NCI-H524 (cell line): Measurements from ENCODE around the gene PNRC2.
"Not testable (repeated sequence)": the region's sequence is repeated elsewhere in the genome, so short reads cannot be mapped to it uniquely, and the experiment has no call there.

Experiments
- DNase-seq, 2 experiments: peaks; one replicate each; lab custom pipeline; 2025; lab: John Stamatoyannopoulos, UW

PNRC2 gene

GRCh38 chr1:23992011-23992410 lies 32.4 kb downstream of the PNRC2 start:
- DNase-seq, result not testable (repeated sequence)

GRCh38 chr1:23995431-23995837 lies 35.8 kb downstream of the PNRC2 start:
- no peak for DNase-seq

GRCh38 chr1:23996700-23997229 lies 37.1 kb downstream of the PNRC2 start:
- no peak for DNase-seq

- DNase-seq, result no peak
These were observed 38.2 kb downstream of the PNRC2 start for GRCh38 chr1:23997812-23998211.

- DNase-seq, result no peak
These were observed 39.6 kb downstream of the PNRC2 start for GRCh38 chr1:23999156-23999671.

GRCh38 chr1:24002695-24003094 lies 43.1 kb downstream of the PNRC2 start:
- DNase-seq, result no peak

- no peak for DNase-seq
These were observed 43.8 kb downstream of the PNRC2 start for GRCh38 chr1:24003331-24003972.

GRCh38 chr1:24004132-24004531 lies 44.5 kb downstream of the PNRC2 start:
- no peak for DNase-seq

GRCh38 chr1:24005163-24005562 lies 45.5 kb downstream of the PNRC2 start:
- no peak for DNase-seq

- no peak for DNase-seq
These were observed 47.5 kb downstream of the PNRC2 start for GRCh38 chr1:24007079-24007478.

GRCh38 chr1:24008574-24009184 lies 49.1 kb downstream of the PNRC2 start:
- not testable (repeated sequence) for DNase-seq

- no peak for DNase-seq
These were observed 49.8 kb downstream of the PNRC2 start for GRCh38 chr1:24009406-24009805.

- no peak for DNase-seq
These were observed 51.0 kb downstream of the PNRC2 start for GRCh38 chr1:24010650-24011049.

- DNase-seq, result not testable (repeated sequence)
These were observed 53.2 kb downstream of the PNRC2 start for GRCh38 chr1:24012878-24013277.
